IPS DF 19.7 (cell line): ENCODE data around the gene BAIAP3.

Experiments used
- DNase-seq: peaks from one replicate; pipeline ENCODE4 v3.0.0-alpha.2; 2013; ENCODE audit warnings: low read depth, low spot score

BAIAP3 gene

DNA sequence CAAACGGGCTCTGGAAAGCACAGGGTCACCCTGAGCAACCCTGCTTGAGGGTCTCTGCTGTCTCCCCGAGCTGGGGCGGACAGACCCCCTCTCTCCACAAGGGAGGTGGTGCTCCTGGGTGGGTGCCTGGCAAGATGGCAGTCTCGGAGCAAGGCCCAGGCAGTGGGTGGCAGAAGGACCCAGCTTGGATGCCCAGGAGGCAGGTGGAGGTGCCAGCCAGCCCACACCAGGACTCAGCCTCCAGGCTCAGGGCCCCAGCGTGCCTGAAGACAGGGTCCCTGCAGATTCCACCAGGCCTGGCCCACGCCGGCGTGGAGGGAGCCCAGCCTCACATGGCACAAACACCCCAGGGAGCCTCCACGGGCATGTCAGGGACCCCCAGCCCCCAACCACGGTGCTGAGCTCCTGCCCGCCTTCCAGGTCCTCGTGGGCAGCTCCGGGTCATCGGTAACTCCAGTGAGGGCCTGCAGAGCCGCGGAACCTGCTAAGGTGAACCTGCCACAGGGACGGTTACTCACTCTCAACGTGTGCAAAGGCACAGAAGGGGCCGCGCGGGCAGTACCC, 60.2 kb downstream of the BAIAP3 start:
- no peak for DNase-seq

- DNase-seq: no peak
Measured at GRCh38 chr16:1394367-1394951, 61.0 kb downstream of the BAIAP3 start.

GRCh38 chr16:1395444-1396031, 62.1 kb downstream of the BAIAP3 start:
- DNase-seq: no peak

DNA sequence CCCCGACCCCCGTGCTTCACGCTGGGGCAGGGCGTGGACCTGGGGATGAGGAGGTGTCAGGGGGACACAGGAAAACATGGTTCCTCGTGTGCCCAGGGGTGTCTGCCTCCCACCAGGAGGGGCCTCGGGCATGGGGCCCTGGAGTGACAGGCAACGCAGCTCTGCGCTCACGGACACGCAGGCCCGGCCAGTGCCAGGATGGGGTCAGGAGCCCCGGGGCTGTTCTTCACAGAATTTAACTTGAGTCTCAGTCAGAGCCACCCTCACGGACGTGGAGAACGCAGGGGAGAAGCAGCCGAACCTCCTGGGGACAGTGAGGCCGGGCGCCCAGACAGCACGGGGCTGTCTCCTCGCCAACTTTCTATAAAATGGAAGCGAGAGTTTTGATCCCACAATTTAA, 64.3 kb downstream of the BAIAP3 start:
- no peak for DNase-seq

DNA sequence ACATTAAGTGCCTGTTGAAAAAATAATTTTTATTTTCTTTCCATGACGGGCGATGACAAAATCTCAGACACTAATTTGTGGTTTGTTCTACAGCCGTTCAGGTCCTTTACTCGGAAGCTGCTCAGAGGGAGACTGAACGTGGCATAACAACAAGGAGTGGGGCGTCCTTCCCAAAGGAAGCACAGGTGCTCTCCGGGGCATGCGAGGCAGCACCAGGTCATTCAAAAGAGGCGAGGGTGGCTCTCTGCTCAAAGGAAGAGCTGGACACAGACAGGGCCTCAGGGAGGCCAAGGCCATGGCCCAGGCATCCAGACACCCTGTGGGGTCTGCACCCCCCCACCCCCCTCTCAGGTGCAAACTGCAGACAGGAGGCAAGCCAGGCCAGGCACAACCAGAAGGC, 64.9 kb downstream of the BAIAP3 start:
- no peak for DNase-seq
